ENCODE data around the gene ADGRB2. TPM values are rescaled to one million over a fixed set of nuclear protein-coding genes. Genes with fewer than 3 reads are reported as not detected.

ADGRB2 gene
- total RNA-seq, 1 donor from 2014 or later, result not detected

GRCh38 chr1:31796707-31797106 is 32.6 kb upstream of the ADGRB2 start:
- ATAC-seq (no peak), DNase-seq (ENCODE audit: low spot score) (no peak)

DNA sequence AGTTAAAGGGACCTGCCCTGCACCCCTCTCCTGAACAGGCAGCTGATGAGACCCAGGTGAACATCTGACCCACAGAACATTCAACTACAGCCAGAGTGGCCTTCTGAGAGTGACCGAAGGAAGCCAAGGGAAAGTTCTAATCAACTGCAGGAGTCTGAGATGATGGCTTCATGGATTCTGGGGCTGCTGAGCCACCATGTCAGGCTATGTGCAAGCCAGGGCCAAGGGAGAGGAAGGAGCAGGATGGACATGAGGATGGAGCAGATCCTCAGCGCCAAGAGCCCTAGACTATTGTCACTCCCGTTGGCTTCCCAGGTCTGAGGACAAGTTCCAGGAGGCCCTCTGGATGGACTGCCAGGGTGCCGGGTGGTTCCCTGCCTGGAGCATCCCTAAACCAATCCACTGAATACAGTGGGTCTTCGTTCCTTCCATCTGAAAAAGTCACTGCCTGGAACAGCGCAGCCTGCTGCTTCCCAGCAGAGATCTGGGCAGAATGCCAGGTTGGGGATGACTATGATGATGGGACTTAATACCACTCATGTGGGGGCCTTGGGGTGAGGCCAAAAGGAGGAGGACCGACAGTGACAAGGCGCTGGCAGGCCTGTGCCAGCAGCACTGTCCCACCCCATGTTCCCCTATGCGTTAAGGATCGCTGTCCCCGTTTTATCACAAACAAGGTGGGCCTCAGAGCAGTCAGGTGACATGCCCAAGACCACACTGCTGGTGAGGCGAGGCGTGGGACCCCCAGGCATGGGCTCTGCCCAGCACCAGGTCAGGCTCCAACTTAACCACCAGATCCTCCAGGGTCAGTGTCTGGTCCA is 31.9 kb upstream of the ADGRB2 start:
- DNase-seq (ENCODE audit: low spot score), result peak; percentile 45
- ATAC-seq, result no peak

DNA sequence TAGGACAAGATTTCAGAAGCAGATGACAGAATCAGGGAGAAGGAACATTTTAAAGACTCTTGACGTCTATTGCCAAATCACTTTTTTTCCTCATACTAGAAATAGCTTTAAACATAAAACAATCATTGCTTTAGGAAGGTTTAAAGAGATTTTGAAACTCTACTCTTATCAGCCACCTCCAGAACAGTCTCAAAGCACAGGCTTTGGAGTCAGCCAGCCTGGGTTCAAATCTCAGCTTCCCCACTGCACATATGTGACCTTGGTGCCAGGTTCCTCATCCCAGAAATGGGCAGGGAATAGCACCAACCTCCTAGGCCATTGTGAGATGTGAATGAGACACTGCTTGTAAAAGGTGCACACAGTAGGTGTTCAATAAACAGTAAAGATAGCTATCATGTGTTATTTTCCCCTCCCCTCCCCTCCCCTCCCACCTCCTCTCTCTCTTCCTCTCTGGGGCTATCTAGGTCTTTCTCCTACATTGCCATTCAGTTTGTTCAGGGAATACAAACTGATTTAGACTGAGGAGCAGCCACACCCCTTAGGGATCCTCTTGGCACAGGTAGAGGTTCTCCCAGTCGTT is 31.0 kb upstream of the ADGRB2 start:
- ATAC-seq, result no peak
- no peak for DNase-seq (ENCODE audit: low spot score)

GRCh38 chr1:31793586-31794285 is 29.6 kb upstream of the ADGRB2 start:
- no peak for DNase-seq (ENCODE audit: low spot score)
- no peak for ATAC-seq

DNA sequence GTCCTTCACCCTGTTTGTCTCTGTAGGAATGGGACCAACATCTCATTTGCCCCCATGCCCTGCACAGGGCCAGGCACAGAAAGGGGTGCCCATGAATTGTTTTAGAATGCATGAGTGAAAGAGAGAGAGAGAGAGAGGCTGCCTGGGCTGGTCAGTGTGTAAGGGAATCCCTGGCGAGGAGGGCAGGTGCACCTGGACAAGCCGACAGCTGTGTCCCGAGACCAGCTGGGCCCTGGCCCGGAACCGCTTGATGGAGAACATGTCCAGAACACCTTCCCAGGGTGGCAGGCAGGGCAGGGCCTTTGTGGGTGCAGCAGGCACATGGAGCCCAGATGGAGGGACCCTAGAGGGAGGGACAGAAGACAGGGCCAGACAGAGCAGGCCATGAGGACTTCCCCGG is 28.9 kb upstream of the ADGRB2 start:
- ATAC-seq (no peak), DNase-seq (ENCODE audit: low spot score) (no peak)

GRCh38 chr1:31792541-31792940 is 28.4 kb upstream of the ADGRB2 start:
- ATAC-seq, result no peak
- DNase-seq (ENCODE audit: low spot score), result no peak

GRCh38 chr1:31792116-31792515 is 28.0 kb upstream of the ADGRB2 start:
- no peak for ATAC-seq
- no peak for DNase-seq (ENCODE audit: low spot score)

GRCh38 chr1:31791131-31791858 is 27.2 kb upstream of the ADGRB2 start:
- no peak for ATAC-seq
- DNase-seq (ENCODE audit: low spot score), result no peak

GRCh38 chr1:31790641-31791091 is 26.5 kb upstream of the ADGRB2 start:
- DNase-seq (ENCODE audit: low spot score), result no peak
- ATAC-seq, result no peak

DNA sequence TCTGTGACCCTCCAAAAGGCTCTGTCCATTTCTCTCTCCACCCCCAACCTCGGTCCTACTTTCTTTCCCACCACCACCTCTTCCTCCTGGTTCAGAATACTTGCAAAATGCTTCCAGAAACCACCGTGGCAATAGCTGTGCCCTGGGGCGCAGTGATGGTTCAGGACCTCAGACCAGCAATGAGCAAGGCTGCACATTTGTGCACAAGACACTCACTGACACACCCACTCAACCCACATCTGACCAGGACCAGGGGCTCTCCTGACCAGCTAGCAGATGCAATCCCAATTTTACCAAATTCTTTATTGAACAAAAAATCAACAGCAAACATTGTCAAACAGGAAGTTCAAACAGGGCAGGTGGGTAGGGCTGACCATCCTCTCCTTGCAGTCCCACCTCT is 26.0 kb upstream of the ADGRB2 start:
- DNase-seq (ENCODE audit: low spot score) (no peak), ATAC-seq (no peak)

- DNase-seq (ENCODE audit: low spot score), result peak; percentile 91
- peak; percentile 96 for ATAC-seq
Observed at GRCh38 chr1:31789259-31790065, 25.3 kb upstream of the ADGRB2 start.

DNA sequence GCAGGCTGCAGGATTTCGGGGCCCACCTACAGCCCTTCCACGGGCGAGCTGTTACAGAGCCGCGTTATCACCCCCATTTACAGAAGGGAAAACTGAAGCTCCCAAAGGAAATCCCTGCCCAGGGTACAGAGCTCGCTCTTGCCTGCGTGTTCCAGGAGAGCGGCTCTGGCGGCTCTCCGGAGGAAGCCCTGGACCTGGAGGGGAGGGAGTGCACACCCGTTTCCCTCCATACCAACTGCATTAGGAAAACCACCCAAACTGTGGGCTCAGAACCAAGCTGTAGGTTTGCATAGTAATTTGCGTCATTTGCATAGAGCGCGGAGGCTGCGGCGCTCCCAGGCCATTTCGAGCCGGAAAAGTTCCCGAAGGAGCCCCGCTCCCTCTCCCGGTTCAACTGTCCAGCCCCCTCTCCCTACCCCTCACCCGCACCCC is 24.7 kb upstream of the ADGRB2 start:
- DNase-seq (ENCODE audit: low spot score), result no peak
- ATAC-seq, result peak; percentile 49

DNA sequence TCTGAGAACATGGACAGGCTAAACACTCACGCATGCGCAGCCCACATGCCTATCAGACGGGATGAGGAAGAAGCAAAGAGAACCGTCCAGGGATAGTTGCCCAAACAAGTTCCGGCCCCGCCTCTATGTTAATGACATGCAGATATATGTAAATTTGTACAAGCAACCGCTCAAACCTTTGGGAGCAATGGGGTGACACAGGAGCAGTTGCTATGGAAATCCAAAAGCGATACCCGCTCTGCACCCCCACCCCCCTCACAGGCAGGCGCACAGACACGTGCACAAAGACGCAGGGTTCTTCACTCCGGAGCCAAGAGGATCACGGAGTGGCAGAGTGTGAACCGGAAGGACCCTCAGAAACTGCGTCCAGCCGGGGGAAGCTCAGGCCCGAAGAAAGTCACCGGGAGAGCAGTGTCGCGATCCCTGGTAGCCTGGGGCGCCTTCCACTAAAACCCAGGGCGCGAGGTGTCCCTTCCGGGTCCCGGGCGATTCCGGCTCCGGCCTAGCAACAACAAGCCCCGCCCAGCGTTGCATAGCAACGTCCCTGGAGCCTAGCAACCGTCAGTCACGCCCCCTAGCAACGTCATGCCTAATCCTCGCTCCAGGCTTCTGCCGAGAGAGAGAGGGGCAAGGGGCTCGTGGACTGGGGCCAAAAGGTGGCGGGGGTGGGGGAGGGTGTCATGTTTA is 24.1 kb upstream of the ADGRB2 start:
- ATAC-seq, result peak; percentile 79
- peak; percentile 86 for DNase-seq (ENCODE audit: low spot score)

DNA sequence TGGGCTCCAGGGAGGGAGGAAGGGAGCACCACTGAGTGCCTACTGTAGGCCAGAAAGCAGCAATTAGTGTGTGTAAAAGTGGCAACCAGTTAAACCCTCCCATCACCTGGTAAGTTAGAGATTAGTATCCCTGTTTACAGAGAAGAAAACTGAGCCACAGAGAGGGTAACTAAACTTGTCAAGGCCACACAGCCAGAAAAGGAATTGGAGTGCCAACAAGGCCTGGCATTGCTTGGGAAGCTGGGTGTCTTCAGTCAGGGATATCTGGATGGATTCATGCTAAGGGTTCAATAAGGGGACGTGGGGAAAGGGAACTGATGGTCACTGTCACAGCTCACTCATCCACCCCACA is 23.6 kb upstream of the ADGRB2 start:
- no peak for ATAC-seq
- DNase-seq (ENCODE audit: low spot score), result no peak

DNA sequence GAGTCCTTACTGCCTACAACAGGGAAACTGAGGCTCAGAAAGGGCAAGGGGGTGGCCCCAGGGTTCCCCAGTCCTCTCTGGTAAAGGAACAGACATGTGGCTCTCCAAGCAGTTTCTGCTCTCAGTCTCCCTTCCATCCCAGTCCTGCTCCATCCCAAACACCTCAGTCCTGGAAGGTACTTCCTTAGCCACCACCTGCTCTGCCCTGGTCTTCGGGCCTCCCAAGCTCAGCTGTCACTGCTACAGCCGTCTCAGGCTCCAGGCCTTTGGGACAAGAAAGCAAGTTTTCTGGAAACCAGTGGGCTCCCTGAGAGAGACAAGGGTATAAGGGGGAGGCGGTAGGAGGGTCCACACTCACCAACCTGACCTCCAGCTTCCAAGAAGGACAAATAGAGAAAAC is 23.1 kb upstream of the ADGRB2 start:
- DNase-seq (ENCODE audit: low spot score) (no peak), ATAC-seq (no peak)

GRCh38 chr1:31786366-31787060 is 22.4 kb upstream of the ADGRB2 start:
- ATAC-seq, result no peak

DNA sequence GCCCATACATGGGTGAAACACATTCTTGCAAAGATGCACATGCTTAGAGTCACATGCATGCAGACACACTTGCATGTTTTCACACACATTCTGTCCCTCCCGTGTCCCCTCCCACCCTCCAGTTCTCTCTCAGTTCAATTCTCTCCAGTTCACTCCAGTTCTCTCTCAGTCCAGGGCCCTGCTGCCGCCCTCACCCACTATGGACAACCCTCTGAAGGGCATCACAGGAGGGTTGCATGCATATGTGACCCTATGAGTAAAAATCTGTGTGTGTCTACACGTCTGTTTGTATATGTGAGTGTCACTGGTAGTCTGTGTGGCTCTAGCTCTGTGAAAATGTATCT is 21.8 kb upstream of the ADGRB2 start:
- no peak for DNase-seq (ENCODE audit: low spot score)

More at GRCh38 chr1:31786366-31787060, 22.4 kb upstream of the ADGRB2 start:
- DNase-seq (ENCODE audit: low spot score), result no peak

GRCh38 chr1:31785020-31785946 is 21.1 kb upstream of the ADGRB2 start:
- no peak for DNase-seq (ENCODE audit: low spot score)

More for the DNA sequence above, 21.8 kb upstream of the ADGRB2 start:
- ATAC-seq, result no peak

More at GRCh38 chr1:31785020-31785946, 21.1 kb upstream of the ADGRB2 start:
- ATAC-seq, result no peak
